ENCODE measurements around the gene SH3BP2.
"Not testable (repeated sequence)": the region's sequence is repeated elsewhere in the genome, so short reads cannot be mapped to it uniquely, and the experiment has no call there.

Gene SH3BP2

DNA sequence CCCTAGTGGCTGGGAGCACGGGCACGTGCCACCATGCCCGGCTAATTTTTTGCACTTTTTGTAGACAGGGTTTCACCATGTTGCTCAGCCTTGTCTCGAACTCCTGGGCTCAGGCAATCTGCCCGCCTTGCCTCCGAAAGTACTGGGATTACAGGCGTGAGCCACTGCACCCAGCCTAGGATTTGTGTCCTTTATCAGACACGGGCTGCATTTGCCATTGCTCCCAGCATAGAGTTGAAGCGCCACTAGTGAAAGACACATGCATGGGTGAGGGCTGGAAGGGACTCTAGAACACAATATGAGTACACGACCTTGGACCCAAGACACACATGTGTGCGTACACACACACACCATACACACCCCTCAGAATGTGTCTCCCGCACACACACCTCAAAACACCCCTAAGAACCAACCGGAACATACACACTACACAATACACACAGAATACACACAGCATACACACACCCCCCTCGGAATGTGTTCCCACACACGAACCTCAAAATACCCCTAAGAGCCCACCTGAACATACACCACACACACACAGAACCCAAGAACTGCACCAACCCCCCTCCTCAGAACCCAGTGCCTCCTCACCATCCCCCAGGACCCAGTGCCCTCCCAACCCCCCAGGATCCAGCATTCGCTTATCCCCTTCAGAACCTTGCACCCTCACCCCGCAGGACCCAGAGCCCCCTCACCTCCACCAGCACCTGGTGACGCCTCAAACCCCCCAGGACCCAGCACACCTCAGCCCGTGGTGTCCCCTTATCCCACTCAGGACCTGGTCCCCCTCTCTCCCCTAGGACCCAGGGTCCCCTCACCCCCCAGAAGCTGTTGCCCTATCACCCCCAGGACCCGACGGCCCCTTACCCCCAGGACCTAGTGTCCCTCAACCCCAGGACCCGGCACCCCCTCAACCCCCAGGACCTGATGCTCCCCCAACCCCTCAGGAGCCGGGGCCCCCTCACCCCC lies 37.8 kb upstream of the SH3BP2 start:
- H3K27ac ChIP-seq (ENCODE audit: low read depth, low read length, severe bottlenecking), result no peak overlapping the region
- WGBS, 2 experiments (ENCODE audit: insufficient coverage in 2 of 2), result 81 to 87% methylated on average over 15 to 18 of the region's 23 CpGs

DNA sequence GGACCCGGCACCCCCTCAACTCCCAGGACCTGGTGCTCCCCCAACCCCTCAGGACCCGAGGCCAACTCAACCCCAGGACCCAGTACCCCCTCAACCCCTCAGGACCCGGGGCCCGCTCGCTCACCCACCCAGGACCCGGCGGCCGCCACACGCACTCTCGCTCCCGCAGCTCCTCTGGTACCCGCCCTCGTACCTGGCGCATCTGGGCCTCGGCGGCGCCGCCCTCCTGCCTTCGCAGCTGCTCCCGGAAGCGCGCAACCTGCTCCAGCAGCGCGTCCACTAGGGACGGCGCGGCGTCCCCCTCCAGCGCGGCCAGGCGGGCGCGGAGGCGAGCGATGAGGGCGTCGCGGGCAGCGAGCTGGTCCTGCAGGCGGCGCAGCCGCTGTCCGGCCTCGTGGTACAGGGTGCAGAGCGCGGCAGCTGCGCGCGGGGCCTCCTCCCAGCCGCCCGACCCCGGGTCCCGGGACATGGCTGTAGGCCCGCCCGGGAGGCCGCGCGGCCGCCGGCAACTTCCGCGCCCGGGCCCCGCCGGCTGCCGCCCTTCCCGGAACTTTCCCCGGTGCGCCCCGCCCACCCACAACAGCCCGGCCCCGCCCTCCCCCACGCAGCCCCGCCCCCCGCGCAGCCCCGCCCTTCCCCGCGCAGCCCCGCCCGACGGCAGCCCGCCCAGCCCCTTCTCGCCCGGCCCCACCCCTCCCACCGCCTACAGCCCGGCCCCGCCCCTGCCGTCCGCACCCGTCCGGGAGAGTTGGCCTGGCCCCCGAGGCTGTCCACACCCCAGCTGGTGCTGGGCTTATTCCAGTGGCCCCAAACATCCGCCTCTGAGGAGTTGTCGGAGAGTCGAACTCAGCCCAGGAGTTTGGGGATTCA lies 36.8 kb upstream of the SH3BP2 start, which contains the start of gene TNIP2:
Gene TNIP2, minus strand, starts transcription at position 516 of the 870 bp plus-strand sequence. Its CDS starts 47 bp downstream, at position 469.
- Histone ChIP-seq H3K27ac (ENCODE audit: low read depth, low read length, severe bottlenecking) (no peak within 1 kb of the TSS), H3K36me3 (ENCODE audit: control insufficient read depth, insufficient read depth, low read length) (peaks cover 19% of the 10 kb centered on the region), H3K4me3 (ENCODE audit: extremely low read depth, insufficient read depth, low read length, poor library complexity, severe bottlenecking) (peak within 1 kb of the TSS; percentile 77), H3K4me1 (ENCODE audit: control insufficient read depth, insufficient read depth, low read length, poor library complexity, severe bottlenecking) (peaks cover 7% of the 10 kb centered on the region), H3K9me3 (ENCODE audit: control insufficient read depth, low read length) (no peaks in the 10 kb centered on the region)
- WGBS, 2 experiments (ENCODE audit: insufficient coverage in 2 of 2), result 1 to 2% methylated on average over 50 to 58 of the region's 96 CpGs

More for the DNA sequence above, 37.8 kb upstream of the SH3BP2 start:
- peak overlapping the region; percentile 77 for H3K4me3 ChIP-seq (ENCODE audit: extremely low read depth, insufficient read depth, low read length, poor library complexity, severe bottlenecking)
- peaks cover 11% of the 10 kb centered on the region for H3K4me1 ChIP-seq (ENCODE audit: control insufficient read depth, insufficient read depth, low read length, poor library complexity, severe bottlenecking)
- H3K36me3 ChIP-seq (ENCODE audit: control insufficient read depth, insufficient read depth, low read length), result peaks cover 26% of the 10 kb centered on the region
- H3K9me3 ChIP-seq (ENCODE audit: control insufficient read depth, low read length), result no peaks in the 10 kb centered on the region

DNA sequence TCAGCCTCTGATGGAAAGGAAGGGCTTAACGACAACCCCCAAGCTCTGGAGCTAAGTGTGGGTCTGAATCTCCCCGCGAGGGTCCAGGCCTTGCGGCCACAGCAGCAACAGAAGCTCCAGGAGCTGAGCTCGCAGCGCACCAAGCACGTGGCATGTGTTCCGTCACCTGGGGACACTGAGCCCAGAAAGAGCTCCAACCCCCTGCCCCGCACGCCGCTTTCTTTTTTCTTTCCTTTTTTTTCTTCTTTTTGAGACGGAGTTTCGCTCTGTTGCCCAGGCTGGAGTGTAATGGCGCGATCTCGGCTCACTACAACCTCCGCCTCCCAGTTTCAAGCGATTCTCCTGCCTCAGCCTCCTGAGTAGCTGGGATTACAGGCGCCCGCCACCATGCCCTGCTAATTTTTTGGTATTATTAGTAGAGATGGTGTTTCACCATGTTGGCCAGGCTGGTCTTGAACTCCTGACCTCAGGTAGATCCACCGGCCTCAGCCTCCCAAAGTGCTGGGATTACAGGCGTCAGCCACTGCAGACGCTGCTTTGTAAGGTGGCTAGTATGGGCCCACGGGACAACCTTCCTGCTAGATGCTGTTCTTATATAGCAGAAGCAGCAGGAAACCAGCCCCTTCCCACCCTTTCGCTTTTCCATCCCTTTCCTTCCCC lies 36.1 kb upstream of the SH3BP2 start:
- peaks cover 4% of the 10 kb centered on the region for H3K4me1 ChIP-seq (ENCODE audit: control insufficient read depth, insufficient read depth, low read length, poor library complexity, severe bottlenecking)
- H3K4me3 ChIP-seq (ENCODE audit: extremely low read depth, insufficient read depth, low read length, poor library complexity, severe bottlenecking), result peak overlapping the region; percentile 12
- WGBS, 2 experiments (ENCODE audit: insufficient coverage in 2 of 2), result 83 to 84% methylated on average over 23 to 25 of the region's 25 CpGs
- H3K9me3 ChIP-seq (ENCODE audit: control insufficient read depth, low read length), result no peaks in the 10 kb centered on the region
- H3K36me3 ChIP-seq (ENCODE audit: control insufficient read depth, insufficient read depth, low read length), result peaks cover 18% of the 10 kb centered on the region
- H3K27ac ChIP-seq (ENCODE audit: low read depth, low read length, severe bottlenecking), result no peak overlapping the region

DNA sequence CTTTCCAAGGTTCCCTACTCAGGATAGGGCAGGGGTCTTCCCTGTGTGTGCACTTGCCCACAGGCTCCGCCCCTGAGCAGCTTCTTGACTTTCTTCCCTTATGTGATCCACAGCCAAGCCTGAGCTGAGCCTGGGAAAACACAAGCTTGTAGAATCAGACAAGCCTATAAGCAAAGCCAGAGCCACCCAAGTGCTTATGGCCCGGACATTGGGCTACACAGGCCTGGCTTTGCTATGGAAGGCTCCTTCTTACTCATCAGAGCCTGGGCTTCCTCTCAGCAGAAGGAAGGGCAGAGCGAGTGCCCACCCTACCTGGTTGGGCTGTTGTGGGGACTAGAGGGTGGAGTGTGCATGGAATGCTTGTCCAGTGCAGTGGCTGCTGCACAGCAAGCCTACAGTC lies 35.5 kb upstream of the SH3BP2 start:
- no peak overlapping the region for H3K4me3 ChIP-seq (ENCODE audit: extremely low read depth, insufficient read depth, low read length, poor library complexity, severe bottlenecking)
- 87 to 100% methylated on average over 2 to 3 of the region's 3 CpGs for WGBS, 2 experiments (ENCODE audit: insufficient coverage in 2 of 2)

DNA sequence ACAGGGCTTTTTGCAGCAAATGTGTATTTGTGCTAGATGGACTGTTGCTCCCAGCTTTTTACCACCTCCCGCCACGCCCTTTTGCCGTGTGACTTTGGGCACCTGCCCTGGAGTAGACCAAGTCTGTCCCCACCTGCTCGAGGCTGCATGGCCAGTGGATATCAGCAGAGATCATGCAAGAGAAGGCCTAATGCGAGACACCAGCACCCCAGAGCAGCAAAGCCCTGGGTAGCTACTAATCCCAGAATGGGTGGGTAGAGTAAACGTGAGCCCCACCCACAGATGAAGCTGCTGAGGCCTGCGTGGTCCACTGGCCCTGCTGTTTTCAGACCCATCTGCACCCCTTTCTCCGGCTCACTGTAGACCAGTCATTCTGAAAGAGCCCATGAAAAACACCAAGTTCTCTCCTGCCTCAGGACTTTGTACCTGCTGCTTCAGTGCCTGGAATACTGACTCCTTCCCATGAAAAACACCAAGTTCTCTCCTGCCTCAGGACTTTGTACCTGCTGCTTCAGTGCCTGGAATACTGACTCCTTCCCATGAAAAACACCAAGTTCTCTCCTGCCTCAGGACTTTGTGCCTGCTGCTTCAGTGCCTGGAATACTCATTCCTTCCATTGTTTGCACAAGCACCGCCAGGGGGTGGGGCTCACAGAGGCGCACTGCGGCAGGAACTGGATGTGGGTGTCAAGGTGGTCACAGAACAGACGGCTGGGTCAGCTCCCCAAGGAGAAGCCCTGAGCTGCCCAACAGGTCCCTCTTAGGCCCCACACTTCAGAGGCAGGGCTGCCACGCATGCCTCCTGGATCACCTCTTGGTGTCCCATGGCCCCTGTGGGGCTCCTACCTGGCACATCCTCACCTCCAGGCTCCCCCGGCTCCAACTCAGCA lies 31.6 kb upstream of the SH3BP2 start:
- Histone ChIP-seq H3K4me3 (ENCODE audit: extremely low read depth, insufficient read depth, low read length, poor library complexity, severe bottlenecking) (no peak overlapping the region), H3K4me1 (ENCODE audit: control insufficient read depth, insufficient read depth, low read length, poor library complexity, severe bottlenecking) (peaks cover 4% of the 10 kb centered on the region), H3K27ac (ENCODE audit: low read depth, low read length, severe bottlenecking) (no peak overlapping the region), H3K9me3 (ENCODE audit: control insufficient read depth, low read length) (no peaks in the 10 kb centered on the region), H3K36me3 (ENCODE audit: control insufficient read depth, insufficient read depth, low read length) (no peaks in the 10 kb centered on the region)
- 77 to 85% methylated on average over 11 to 12 of the region's 14 CpGs for WGBS, 2 experiments (ENCODE audit: insufficient coverage in 2 of 2)

More for the DNA sequence above, 35.5 kb upstream of the SH3BP2 start:
- peaks cover 12% of the 10 kb centered on the region for H3K36me3 ChIP-seq (ENCODE audit: control insufficient read depth, insufficient read depth, low read length)
- H3K27ac ChIP-seq (ENCODE audit: low read depth, low read length, severe bottlenecking), result no peak overlapping the region
- no peaks in the 10 kb centered on the region for H3K9me3 ChIP-seq (ENCODE audit: control insufficient read depth, low read length)
- peaks cover 4% of the 10 kb centered on the region for H3K4me1 ChIP-seq (ENCODE audit: control insufficient read depth, insufficient read depth, low read length, poor library complexity, severe bottlenecking)

DNA sequence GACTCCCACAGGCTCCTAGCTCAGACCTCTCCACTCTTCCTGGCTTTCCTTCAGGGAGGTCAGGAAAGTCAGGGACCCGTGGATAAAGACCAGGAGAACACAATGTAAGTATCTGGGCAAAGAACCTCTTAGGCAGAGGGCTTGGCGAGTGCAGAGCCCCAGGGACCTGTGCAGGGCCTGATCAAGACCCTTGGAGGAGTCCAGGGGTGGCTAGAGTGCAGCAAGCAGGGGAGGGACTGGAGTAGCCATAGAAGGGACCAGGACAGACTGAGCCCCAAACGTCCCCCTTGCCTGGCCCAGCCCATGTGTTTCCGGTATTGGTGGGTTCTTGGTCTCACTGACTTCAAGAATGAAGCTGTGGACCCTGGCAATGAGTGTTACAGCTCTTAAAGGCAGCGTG lies 30.8 kb upstream of the SH3BP2 start:
- H3K9me3 ChIP-seq (ENCODE audit: control insufficient read depth, low read length), result peaks cover 5% of the 10 kb centered on the region
- no peaks in the 10 kb centered on the region for H3K4me1 ChIP-seq (ENCODE audit: control insufficient read depth, insufficient read depth, low read length, poor library complexity, severe bottlenecking)
- WGBS, 2 experiments (ENCODE audit: insufficient coverage in 2 of 2), result 86 to 88% methylated on average over 4 to 5 of the region's 5 CpGs
- no peaks in the 10 kb centered on the region for H3K36me3 ChIP-seq (ENCODE audit: control insufficient read depth, insufficient read depth, low read length)
- H3K27ac ChIP-seq (ENCODE audit: low read depth, low read length, severe bottlenecking), result no peak overlapping the region
- no peak overlapping the region for H3K4me3 ChIP-seq (ENCODE audit: extremely low read depth, insufficient read depth, low read length, poor library complexity, severe bottlenecking)

- H3K4me1 ChIP-seq (ENCODE audit: control insufficient read depth, insufficient read depth, low read length, poor library complexity, severe bottlenecking); H3K9me3 ChIP-seq (ENCODE audit: control insufficient read depth, low read length); H3K4me3 ChIP-seq (ENCODE audit: extremely low read depth, insufficient read depth, low read length, poor library complexity, severe bottlenecking); H3K27ac ChIP-seq (ENCODE audit: low read depth, low read length, severe bottlenecking); H3K36me3 ChIP-seq (ENCODE audit: control insufficient read depth, insufficient read depth, low read length): not testable (repeated sequence)
- 94 to 96% methylated on average over 35 to 36 of the region's 42 CpGs for WGBS, 2 experiments (ENCODE audit: insufficient coverage in 2 of 2)
These were observed 30.2 kb upstream of the SH3BP2 start for GRCh38 chr4:2762486-2763370.

- 95% methylated on average over 23 of the region's 23 CpGs for WGBS, 2 experiments (ENCODE audit: insufficient coverage in 2 of 2)
- Histone ChIP-seq H3K4me1 (ENCODE audit: control insufficient read depth, insufficient read depth, low read length, poor library complexity, severe bottlenecking) (peaks cover 7% of the 10 kb centered on the region), H3K4me3 (ENCODE audit: extremely low read depth, insufficient read depth, low read length, poor library complexity, severe bottlenecking) (no peak overlapping the region), H3K36me3 (ENCODE audit: control insufficient read depth, insufficient read depth, low read length) (no peaks in the 10 kb centered on the region), H3K9me3 (ENCODE audit: control insufficient read depth, low read length) (peaks cover 5% of the 10 kb centered on the region), H3K27ac (ENCODE audit: low read depth, low read length, severe bottlenecking) (no peak overlapping the region)
These were observed 29.3 kb upstream of the SH3BP2 start for GRCh38 chr4:2763511-2763967.
